ENCODE measurements around the gene SH3RF3. TPM values are rescaled to one million over a fixed set of nuclear protein-coding genes. Genes with fewer than 3 reads are reported as not detected.
"Not testable (repeated sequence)": the region's sequence is repeated elsewhere in the genome, so short reads cannot be mapped to it uniquely, and the experiment has no call there.

Gene SH3RF3
- total RNA-seq, 1 experiment from 2014 or later: 4.3 TPM

DNA sequence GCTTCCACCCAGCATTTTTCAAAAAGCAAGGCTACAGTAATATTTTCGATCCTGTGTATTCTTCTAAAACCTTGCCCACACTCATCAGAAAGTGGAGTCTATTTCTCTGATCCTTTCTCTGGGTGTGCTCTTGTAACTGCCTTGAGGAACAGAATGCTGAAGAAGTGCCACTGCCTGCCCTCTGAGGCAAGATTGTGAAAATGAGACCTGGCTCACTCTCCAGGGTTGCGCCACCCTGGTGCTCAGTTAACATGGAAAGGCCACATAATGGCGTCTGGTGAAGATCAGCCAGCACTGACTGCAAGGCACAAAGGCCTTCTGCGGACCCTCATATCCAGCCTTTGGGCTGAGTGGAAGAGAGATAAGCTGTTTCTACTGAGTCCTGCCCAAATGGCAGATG lies 11.2 kb upstream of the SH3RF3 start:
- DNase-seq (ENCODE audit: low read depth): no peak

DNA sequence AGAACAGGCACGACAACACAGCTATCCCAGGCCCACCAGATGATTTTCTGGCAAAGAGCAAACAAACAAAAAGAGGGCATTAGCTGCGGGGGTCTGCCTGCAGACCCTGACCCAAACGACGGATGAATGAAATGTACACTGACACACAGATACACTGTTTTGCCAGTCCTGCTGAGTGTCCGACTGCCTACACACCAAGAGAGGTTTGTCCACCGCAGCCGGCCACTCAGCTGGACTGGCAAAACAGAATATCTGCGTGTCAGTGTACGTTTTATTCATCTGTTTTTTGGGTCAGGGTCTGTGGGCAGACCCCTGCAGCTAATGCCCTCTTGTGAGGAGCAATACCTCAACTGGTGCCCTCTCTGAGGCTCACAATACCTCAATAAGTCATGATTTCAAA lies 10.7 kb upstream of the SH3RF3 start:
- no peak for DNase-seq (ENCODE audit: low read depth)

DNA sequence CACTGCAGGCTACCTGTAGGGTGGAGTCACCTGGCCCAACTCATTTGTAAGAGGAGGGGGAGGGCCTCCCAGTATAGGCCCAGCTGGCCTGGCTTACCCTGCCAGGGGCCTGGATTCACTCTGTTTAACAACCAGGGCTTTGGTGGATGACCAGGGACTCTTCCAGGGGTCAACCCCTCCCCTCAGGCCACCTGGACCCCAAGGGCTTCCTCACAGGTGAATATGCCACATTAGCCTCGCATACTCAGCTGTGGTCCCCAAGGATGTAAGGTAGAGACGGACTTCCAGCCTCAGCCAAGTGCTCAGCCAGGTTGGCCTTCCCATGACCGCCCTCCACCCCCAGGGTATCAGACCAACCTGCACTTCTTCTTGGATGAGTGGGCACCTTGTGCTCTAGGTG lies 8.8 kb upstream of the SH3RF3 start:
- DNase-seq (ENCODE audit: low read depth): no peak

DNA sequence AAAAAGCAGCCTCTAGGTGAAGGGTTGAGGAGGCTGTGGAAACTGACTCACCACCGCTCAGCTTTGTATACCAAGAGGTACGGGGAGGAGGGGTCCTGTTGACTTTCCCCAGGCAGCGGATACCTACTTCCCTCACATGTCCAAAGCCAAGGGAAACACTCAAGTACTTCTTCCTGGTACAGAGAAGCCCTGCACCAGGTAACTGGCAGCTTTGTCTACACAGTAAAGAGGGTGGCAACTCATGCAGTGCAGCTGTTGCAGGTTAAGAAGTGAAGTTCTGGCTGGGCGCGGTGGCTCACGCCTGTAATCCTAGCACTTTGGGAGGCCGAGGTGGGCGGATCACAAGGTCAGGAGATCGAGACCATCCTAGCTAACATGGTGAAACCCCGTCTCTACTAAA lies 8.3 kb upstream of the SH3RF3 start:
- DNase-seq (ENCODE audit: low read depth): not testable (repeated sequence)

DNA sequence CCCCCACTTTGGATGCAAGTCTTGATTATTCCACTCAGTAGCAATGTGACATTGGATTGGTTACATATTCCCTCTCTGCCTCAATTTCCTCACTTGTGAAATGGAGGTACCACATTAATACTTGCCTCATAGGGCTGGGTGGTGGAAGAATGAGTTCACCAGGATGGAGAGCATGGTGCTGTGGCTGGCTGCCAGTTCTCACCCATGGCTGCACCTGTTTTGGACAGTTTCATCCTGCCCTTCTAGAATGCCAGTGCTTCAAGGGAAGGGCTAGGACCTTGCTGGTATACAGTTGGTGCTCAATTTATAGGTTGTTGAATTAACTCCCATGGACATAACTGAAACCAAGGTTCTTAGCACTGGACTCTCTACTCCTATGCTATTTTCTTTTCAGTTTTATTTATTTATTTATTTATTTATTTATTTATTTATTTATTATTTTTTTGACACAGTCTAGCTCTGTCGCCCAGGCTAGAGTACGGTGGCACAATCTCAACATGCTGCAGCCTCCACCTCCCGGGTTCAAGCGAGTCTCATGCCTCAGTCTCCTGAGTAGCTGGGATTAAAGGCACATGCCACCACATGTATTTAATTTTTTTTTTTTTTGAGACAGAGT lies 5.3 kb upstream of the SH3RF3 start:
- DNase-seq (ENCODE audit: low read depth): no peak

DNA sequence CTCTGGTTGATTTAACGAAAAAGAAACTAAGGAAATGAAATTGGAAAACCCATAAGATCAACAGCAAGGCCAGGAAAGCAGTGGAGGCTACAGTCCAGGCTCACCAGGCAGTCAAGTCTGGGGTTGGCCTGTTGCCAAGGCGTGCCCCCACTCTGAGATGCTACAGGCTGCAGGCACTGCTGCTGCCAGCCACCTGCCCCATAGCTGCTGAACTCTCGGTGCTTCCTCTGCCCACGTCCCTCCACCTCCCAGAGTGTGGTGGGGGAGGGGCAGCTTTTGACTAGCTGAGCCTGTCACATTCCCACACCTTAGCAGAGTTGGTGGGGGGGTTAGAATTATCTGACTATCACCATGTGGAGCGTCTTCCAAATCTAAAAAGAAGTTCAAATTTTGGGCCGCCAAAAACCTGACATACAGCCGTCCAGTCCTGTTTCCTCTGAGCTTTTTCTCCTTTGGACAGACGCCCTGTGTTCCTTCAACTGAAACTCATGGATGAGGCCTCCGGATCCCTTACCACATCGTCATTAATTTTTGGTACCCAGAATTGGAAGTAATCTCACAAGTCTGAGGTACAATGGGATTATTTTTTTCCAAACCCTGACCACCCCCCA lies 3.9 kb upstream of the SH3RF3 start:
- DNase-seq (ENCODE audit: low read depth): peak; percentile 59

DNA sequence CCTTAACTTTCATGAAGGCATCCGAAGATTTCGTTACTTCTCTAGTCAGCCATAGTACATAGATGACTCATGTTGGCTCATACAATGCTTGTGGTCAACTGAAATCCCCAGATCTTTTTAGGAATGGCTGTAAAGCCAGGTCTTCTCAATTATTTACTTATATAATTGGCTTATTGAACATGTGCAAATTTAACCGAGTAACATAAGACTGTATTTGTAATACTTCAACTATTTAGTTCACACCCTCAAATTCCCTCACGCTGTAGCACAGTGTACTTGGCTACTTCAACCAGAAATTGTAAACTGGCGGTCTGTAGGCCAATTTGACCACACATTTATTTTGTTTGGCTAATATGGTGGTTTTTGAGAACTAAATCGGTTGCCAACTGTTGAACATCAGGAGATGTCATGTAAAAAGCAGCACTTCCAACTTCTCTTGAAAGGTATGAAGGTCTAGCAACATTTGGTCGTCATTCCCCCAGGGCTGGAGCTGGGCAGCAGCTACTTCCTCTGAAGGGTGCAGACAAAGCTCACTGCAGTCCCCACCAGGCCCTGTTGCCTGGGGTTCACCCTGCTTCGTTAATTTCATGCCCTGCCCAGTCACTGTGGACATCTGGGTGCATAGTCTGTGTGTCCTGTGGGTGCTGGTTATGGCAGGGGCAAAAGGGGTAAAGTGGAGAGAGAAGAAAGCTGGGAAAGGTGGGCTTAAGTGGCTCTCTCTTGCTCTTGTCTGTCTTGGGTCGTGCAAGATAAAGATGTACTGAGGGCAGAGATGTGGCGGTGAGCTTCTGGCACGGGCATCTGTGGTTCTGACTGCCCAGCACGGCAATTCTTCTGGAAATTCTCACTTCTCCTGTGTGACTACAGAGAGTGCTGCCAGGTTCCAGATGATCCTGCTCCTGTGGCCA lies 3.2 kb upstream of the SH3RF3 start:
- peak; percentile 93 for DNase-seq (ENCODE audit: low read depth)

DNA sequence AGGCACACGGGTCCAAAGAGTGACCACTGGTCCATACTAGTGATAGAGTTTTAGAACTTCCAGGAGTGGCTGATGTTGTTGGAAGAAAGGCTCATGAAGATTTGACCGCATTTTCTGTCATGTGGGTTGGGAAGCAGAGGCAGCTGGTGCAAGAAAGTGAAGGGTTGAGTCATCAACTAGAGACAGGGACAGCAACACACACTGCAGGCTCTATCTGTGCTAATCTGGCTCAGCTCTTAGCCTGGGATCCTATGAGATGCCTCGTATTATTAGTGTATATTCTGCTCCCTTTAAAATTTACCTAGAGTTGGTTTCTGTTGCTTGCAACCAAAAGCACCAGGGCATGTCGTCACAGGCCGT lies 2.5 kb upstream of the SH3RF3 start:
- DNase-seq (ENCODE audit: low read depth): peak; percentile 95

DNA sequence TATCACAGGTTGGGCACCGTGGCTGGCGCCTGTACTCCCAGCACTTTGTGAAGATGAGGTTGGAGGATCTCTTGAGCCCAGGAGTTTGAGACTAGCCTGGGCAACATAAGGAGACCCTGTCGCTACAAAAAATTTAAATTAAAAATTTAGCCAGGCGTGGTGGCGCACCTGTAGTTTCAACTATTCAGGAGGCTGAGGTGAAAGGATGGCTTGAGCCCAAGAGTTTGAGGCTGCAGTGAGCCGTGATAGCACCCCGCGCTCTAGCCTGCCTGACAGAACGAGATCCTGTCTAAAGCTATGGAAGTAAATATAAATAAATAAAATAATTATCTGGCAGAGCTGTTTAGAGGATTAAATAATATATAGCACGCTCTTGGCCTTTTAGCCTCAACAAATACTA lies 1.4 kb upstream of the SH3RF3 start:
- DNase-seq (ENCODE audit: low read depth): no peak

DNA sequence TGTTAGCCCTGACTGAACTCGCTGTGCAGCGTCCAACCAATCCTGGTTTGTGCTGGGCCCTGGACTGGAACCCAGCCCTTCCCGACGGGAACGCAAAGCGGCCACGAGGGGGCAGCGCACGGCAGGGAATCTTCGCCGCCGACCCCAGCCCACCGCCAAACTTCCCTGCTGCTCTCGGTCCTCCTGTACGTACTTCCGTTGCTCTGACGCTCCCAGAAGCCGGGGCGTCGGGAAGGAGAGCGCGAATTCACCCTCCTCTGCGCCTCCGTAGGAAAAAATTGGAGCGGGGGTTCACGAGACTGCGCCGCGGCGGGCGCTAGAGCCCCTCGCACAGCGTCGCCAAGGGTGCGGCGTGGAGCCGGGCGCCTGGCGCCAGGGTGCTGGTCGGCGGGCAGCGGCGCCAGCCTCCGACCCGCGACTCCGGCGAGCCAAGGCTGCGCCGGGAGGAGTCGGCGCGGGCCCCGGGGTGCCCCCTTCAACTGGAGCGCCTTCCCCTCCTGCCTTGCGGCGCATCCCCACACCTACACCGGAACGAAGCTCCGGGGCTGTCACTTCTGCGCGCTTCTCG lies 873 bp upstream of the SH3RF3 start:
- DNase-seq (ENCODE audit: low read depth): peak; percentile 83

DNA sequence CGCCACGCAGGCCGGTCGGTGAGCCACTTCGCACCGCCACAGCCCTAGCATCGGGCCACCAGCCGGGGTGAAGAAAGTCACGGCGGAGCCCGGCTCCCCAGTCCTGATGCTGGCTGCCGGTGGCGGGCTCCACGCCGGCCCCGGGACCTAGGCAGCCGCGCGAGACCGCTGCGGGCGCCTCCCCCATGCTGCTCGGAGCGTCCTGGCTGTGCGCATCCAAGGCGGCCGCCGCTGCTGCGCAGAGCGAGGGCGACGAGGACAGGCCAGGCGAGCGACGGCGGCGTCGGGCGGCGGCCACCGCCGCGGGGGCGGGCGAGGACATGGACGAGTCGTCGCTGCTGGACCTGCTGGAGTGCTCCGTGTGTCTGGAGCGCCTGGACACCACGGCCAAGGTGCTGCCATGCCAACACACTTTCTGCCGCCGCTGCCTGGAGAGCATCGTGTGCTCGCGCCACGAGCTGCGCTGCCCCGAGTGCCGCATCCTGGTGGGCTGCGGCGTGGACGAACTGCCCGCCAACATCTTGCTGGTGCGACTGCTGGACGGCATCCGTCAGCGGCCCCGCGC lies 433 bp downstream of the SH3RF3 start:
- peak; percentile 39 for DNase-seq (ENCODE audit: low read depth)

DNA sequence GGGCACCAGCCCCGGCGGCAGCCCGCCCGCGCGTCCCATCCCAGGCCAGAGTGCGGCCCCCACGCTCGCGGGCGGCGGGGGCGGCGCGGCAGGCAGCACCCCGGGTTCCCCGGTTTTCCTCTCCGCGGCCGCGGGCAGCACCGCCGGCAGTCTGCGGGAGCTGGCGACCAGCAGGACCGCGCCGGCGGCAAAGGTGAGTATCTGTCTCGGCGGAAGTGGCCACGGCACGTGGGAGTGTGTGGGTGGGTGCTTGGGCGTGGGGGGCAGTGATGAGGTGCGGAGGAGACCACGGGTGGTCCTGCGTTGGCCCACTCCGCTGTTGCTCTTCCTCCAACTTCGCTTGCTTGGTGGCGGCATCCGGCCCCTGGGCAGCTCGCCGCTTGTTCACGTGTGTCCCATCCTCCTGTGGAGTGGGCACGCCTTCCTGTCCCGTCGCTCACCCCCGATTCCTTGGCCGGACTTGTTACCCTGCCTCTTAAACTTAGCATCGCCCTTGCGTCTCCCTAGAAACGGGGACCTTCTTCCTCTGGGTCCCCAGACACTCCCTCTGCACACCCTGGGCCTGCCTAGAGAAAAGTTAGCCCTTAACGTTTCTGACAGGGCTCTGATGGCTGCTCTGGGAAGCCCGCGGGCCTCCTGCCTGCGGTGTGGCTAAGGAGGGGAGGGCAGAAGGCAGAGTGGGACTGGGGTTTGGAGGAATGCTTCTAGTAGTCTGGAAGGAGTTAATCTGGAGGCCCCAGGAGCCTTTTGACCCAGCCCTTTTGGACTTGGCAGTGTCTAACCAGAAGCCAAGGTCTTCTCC lies 1.1 kb downstream of the SH3RF3 start:
- peak; percentile 50 for DNase-seq (ENCODE audit: low read depth)

DNA sequence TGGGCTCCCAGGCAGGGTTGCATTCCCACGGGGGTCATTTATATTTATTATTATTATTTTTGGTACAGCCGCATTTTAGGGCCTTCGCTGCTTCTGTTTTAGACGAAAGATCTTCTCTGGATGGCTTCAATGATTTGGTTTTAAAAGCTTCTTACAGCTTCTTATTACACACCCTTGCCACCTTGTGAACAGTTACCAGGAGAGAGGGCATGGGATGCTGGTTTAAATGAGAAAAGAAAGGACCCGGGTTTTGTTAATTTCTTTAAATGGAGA lies 1.7 kb downstream of the SH3RF3 start:
- DNase-seq (ENCODE audit: low read depth): no peak

DNA sequence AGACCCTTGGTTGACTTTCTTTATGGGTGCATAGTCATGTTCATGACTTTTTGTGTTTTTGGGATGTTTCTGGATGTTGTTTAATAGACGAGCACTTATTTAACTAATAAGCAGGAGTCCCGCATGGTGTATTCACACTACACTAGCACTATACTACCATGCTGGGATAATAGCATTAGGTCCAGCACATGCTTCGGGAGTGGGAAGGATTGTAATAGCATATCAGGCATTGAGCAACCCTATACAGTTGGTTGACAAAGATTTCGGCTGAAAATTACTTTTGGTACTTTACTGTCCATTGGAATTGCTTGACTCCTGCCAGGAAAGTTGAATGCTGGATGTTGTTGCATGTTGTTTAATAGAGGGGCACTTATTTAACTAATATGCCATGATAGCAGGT lies 2.8 kb downstream of the SH3RF3 start:
- DNase-seq (ENCODE audit: low read depth): no peak

DNA sequence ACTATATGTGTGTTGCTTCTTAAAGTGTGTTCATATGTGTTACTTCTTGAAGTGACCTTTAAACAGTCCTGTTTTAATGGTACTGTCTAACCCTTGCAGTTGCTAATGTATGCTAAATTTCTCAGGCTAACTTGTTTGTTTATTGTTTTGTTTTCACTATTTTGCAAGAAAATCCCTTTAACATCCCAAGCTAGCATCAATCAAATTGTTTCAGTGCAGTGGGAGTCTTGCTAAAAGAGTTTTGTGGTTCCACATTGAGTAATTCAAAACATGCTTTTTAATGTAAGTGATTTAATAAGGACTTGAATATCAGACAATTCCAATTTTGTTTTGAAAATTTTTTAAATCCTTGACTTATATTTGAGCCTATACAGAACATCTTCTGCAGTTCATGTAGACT lies 3.6 kb downstream of the SH3RF3 start:
- DNase-seq (ENCODE audit: low read depth): no peak

DNA sequence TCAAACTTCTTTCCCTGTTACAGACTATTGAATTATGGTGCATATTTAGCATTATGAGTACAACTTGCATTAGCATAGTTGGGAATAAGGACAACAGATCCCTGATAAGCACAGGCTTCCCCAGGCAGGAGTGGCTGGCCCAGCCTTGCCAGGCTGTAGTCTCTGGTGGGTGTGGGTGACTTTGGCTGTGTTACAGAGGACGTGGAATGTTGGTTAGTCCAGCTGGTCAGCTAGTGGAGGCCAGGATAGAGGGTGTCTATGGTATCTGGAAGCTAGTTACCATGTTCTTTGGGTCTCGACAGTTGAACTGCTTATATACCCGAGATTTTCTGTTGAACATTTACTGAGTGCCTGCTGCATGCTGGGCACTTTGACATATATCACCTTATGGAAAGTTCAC lies 4.7 kb downstream of the SH3RF3 start:
- DNase-seq (ENCODE audit: low read depth): no peak

DNA sequence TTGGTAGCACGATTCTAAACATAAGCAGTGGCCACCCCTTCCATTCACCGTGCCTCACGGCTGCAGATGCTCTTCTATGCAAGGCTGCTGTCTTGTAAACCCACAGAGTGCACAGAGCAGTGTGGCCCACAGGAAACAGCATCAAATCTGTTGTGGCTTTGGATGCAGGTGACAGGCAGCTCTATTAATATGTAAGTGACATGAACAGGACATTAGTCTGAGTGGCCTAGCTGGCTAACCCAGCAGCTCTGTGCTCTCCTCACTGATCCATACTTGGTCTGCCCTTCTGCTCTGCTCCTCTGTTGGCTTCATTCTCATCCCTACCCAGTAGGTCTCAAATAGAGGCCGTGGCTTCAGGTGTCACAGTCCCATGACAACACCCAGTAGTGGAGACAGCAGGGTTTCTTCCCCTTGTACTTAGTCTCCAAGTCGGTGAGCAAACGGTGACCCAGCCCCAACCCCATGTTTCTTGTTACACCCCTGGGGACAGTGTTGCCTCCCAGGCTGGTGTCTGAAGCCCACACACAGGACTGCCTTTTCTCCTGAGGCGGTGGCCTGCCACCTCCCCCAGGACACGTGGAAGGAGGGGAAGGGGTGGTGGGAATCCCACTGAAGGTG lies 5.8 kb downstream of the SH3RF3 start:
- DNase-seq (ENCODE audit: low read depth): no peak

DNA sequence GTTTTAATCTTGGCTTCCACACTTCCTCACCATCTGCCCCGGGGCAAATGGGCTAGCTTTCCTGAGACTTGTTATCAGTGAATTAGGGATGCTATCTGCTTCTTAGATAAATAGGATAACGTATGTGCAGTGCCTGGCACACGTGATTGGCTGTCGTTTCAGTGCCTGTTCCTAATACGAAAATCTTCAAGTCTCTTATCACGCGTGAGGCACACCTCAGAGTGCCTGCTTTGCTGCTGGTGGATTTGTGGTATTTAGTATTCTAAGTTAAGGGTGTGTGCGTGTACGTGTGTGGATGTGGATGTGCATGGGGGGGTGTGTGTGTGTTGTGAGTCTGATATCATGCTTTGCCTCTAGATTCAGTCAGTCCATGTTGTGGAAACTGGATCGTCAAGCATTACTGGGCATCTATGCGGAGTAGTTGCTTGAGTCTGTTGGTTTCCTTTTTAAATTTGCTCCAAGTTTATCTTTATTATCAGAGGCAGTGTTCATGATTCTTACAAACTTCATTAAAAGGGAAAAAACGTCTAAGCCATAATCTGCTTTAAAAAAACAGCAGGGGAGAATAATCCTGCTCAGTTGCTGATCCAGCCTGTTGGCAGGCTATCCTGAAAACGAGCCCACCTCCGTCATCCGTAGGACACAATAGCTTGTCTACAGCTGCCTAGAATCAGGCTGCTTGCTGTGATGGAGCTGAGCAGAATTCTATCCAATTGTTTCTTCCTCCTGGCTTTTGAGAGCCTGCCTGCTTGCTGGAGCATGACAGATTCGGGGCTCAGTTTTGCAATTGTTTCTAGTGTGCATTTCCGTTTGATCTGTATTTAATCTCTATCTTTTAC lies 6.6 kb downstream of the SH3RF3 start:
- no peak for DNase-seq (ENCODE audit: low read depth)

DNA sequence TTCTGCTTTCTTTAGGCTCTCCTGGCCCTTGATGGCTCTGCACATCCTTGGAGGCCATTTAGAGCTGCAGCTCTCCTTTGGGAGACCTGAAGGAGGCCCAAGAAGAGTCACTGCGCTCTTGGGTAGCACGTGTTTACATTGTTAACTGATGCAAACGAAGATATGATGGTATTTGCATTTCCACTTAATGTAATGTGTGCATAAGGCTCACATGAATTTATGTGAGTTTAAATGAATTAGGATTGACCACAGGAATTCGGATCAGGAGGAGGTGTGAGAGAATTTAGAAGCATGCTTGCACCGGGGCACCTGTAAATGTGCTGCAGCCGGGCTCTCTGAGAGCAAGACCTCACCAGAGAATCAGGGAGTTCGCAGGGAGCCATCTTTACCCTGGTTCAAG lies 7.5 kb downstream of the SH3RF3 start:
- DNase-seq (ENCODE audit: low read depth): no peak

DNA sequence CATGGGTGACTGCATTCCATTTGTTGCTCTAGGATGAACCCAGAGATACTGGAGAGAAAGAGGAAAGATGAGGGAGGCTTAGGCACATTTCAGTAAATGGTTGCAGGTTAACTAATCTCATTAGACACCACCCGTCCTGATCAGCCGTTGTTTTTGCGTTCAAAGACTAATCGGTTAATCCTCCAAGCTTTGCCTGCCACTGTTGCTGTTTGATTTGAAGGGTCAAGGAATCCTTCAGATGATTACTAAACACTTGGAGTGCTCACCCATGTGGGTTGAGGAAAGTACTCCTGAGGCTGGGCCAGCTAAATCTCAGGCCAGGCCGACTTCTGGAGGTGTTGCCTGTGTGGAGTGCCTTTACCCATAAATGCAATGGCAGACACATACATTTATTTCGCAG lies 8.6 kb downstream of the SH3RF3 start:
- DNase-seq (ENCODE audit: low read depth): no peak
